HFFc6 (cell line): ENCODE results near the gene OR2H1. TPM values are rescaled to one million over a fixed set of nuclear protein-coding genes. Genes with fewer than 3 reads are reported as not detected.

ENCODE experiments used
- DNase-seq: peaks from one replicate; pipeline ENCODE4 v3.0.0-alpha.2; 2018
- H3K27ac Mint-ChIP-seq: 2 replicates; pipeline ENCODE4 v1.8.0; 2020; ENCODE audit warnings: mild to moderate bottlenecking, mixed read lengths
- H3K27me3 Mint-ChIP-seq: 2 replicates; pipeline ENCODE4 v1.8.0; 2021; ENCODE audit warnings: mild to moderate bottlenecking, moderate library complexity, mixed read lengths; ENCODE audit not compliant: insufficient read depth
- H3K36me3 Mint-ChIP-seq: 2 replicates; pipeline ENCODE4 v1.8.0; 2021; ENCODE audit warnings: low read depth, mixed read lengths
- H3K4me1 Mint-ChIP-seq: 2 replicates; pipeline ENCODE4 v1.8.0; 2020; ENCODE audit warnings: low read depth, mixed read lengths
- H3K4me3 Mint-ChIP-seq: 2 replicates; pipeline ENCODE4 v1.8.0; 2020; ENCODE audit warnings: mild to moderate bottlenecking, moderate library complexity, mixed read lengths
- H3K9me3 Mint-ChIP-seq: 2 replicates; pipeline ENCODE4 v1.8.0; 2020; ENCODE audit warnings: mild to moderate bottlenecking, mixed read lengths
- CTCF ChIP-seq: fragments of 200-600 bp; sonication (generic); IDR thresholded peaks from 2 replicates; pipeline ENCODE4 v1.5.0; 2021; ENCODE audit warnings: antibody characterized with exemption, mild to moderate bottlenecking
- total RNA-seq, 6 experiments: library from RNA; stranded (reverse); fragmentation: NEBNext Ultra II Directional; extraction: Animal tissue kit (Norgen Biotek cat#: 25700); gene quantifications; 2 replicates in 1 of 6; 3 replicates in 5 of 6; pipeline ENCODE4 v1.2.3, GENCODE V29; 2021

Gene OR2H1
- total RNA-seq, 6 experiments from 2014 or later: not detected

- Mint-ChIP-seq H3K36me3 (no peaks in the 10 kb centered on the region), H3K4me3 (no peak overlapping the region), H3K4me1 (no peaks in the 10 kb centered on the region), H3K9me3 (peaks cover 22% of the 10 kb centered on the region), H3K27ac (no peak overlapping the region), H3K27me3 (no peaks in the 10 kb centered on the region; the same call in 1 of the 2 replicates)
- no peak for TF ChIP-seq CTCF
- no peak for DNase-seq
Measured at GRCh38 chr6:29490055-29490454, 33.1 kb downstream of the OR2H1 start.

GRCh38 chr6:29490552-29490951 is 33.6 kb downstream of the OR2H1 start:
- H3K4me3 Mint-ChIP-seq: no peak overlapping the region
- no peaks in the 10 kb centered on the region for H3K4me1 Mint-ChIP-seq
- no peak for TF ChIP-seq CTCF
- H3K36me3 Mint-ChIP-seq: peaks cover 2% of the 10 kb centered on the region; the same call in 1 of the 2 replicates
- H3K27me3 Mint-ChIP-seq: no peaks in the 10 kb centered on the region; the same call in 1 of the 2 replicates
- no peak overlapping the region for H3K27ac Mint-ChIP-seq
- H3K9me3 Mint-ChIP-seq: peaks cover 26% of the 10 kb centered on the region
- no peak for DNase-seq

GRCh38 chr6:29491574-29491973 is 34.6 kb downstream of the OR2H1 start:
- DNase-seq: no peak
- no peak for TF ChIP-seq CTCF
- Mint-ChIP-seq H3K27ac (no peak overlapping the region), H3K4me3 (no peak overlapping the region), H3K9me3 (peaks cover 23% of the 10 kb centered on the region), H3K27me3 (no peaks in the 10 kb centered on the region; the same call in 1 of the 2 replicates), H3K36me3 (peaks cover 3% of the 10 kb centered on the region; the same call in 1 of the 2 replicates), H3K4me1 (no peaks in the 10 kb centered on the region)

- no peaks in the 10 kb centered on the region; the same call in 1 of the 2 replicates for H3K27me3 Mint-ChIP-seq
- no peak for DNase-seq
- H3K27ac Mint-ChIP-seq: no peak overlapping the region
- peaks cover 3% of the 10 kb centered on the region; the same call in 1 of the 2 replicates for H3K36me3 Mint-ChIP-seq
- no peaks in the 10 kb centered on the region for H3K4me1 Mint-ChIP-seq
- H3K9me3 Mint-ChIP-seq: peaks cover 26% of the 10 kb centered on the region
- H3K4me3 Mint-ChIP-seq: no peak overlapping the region
- TF ChIP-seq CTCF: no peak
Measured at GRCh38 chr6:29493261-29493660, 36.3 kb downstream of the OR2H1 start.

- Mint-ChIP-seq H3K27me3 (no peaks in the 10 kb centered on the region; the same call in 1 of the 2 replicates), H3K36me3 (peaks cover 3% of the 10 kb centered on the region; the same call in 1 of the 2 replicates), H3K9me3 (peaks cover 32% of the 10 kb centered on the region), H3K4me1 (no peaks in the 10 kb centered on the region), H3K27ac (no peak overlapping the region), H3K4me3 (no peak overlapping the region)
- DNase-seq: no peak
- TF ChIP-seq CTCF: no peak
Measured at GRCh38 chr6:29494131-29494530, 37.2 kb downstream of the OR2H1 start.
